Fibroblast of the aortic adventitia (primary cell): ENCODE results near the gene RAC3. TPM values are rescaled to one million over a fixed set of nuclear protein-coding genes. Genes with fewer than 3 reads are reported as not detected.

Experiments
- DNase-seq: peaks from one replicate; pipeline ENCODE4 v3.0.0-alpha.2; 2010; ENCODE audit warnings: low read depth
- H3K4me3 ChIP-seq: 2 replicates; pipeline ENCODE4 v1.5.1; 2011; ENCODE audit warnings: low read depth, mild to moderate bottlenecking, control low read depth, low read length, moderate library complexity
- total RNA-seq: library from RNA; depleted of rRNA; stranded (reverse); fragments of >200 nt; gene quantifications from 2 replicates; pipeline ENCODE4 v1.2.3, GENCODE V29; 2012; ENCODE audit warnings: low replicate concordance
- TF ChIP-seq, protein P1 (sequence below): IDR thresholded peaks from 2 replicates; pipeline ENCODE4 v1.5.1; 2011; ENCODE audit warnings: mild to moderate bottlenecking, low read length, control low read depth, inconsistent platforms; ENCODE audit not compliant: insufficient read depth

RAC3 gene
- total RNA-seq, 1 donor, result 6.2 TPM

DNA sequence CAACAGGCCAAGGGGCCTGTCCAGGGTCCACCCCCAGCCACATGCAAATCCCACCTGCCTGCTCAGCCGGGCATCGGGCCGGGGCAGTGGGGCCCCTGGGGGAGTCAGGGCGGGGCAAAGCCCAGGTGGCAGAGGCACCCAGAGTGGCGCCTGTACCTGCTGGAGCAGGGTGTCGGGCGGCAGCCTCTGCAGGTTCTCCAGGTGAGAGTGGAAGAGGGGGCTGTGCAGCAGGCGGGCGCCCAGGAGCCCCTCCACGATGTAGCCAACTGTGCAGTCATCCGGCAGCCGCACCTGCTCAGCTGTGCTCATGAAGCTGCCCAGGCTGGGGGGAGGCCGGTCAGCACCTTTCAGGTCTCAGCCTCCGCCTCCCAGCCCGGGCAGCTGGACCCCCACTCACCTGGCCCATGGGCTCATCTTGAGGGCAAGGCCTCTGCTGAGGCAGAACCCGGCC lies 18.1 kb downstream of the RAC3 start:
- DNase-seq, result no peak
- TF ChIP-seq, protein P1, sequence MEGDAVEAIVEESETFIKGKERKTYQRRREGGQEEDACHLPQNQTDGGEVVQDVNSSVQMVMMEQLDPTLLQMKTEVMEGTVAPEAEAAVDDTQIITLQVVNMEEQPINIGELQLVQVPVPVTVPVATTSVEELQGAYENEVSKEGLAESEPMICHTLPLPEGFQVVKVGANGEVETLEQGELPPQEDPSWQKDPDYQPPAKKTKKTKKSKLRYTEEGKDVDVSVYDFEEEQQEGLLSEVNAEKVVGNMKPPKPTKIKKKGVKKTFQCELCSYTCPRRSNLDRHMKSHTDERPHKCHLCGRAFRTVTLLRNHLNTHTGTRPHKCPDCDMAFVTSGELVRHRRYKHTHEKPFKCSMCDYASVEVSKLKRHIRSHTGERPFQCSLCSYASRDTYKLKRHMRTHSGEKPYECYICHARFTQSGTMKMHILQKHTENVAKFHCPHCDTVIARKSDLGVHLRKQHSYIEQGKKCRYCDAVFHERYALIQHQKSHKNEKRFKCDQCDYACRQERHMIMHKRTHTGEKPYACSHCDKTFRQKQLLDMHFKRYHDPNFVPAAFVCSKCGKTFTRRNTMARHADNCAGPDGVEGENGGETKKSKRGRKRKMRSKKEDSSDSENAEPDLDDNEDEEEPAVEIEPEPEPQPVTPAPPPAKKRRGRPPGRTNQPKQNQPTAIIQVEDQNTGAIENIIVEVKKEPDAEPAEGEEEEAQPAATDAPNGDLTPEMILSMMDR, result no peak
- H3K4me3 ChIP-seq, result no peak overlapping the region

DNA sequence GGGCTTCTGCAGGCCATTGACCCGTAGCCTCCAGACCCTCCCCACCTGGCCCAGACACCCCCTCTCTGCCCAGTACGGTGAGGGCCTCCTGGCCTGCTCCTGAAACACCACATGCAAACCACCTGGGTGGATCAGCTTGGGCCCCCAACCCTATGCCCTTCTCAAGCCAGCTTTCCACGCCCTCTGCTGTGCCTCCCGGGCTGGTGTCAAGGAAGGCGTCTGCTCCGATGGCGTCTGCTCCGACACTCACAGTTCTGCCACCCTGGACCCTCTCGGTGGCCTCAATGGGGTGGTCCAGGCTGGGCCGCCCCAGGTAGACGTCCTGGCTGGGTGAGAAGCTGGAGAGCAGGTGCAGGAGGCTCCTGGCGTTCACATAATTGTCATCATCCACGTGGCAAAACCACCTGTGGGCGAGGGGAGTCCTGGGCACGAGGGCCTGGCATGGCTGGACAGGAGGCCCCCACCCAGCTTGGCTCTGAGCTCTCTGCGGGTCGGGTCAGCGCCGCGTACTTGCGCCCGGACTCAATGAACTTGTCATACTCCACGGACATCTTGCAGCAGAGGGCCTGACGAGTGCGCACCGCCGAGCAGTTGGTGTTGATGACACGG lies 18.8 kb downstream of the RAC3 start:
- DNase-seq, result no peak
- peak overlapping the region; percentile 80 for H3K4me3 ChIP-seq
- TF ChIP-seq, protein P1, result no peak

- TF ChIP-seq, protein P1, result no peak
- peak overlapping the region; percentile 80 for H3K4me3 ChIP-seq
- peak; percentile 19 for DNase-seq
These were observed 19.5 kb downstream of the RAC3 start for GRCh38 chr17:82050761-82051641.

DNA sequence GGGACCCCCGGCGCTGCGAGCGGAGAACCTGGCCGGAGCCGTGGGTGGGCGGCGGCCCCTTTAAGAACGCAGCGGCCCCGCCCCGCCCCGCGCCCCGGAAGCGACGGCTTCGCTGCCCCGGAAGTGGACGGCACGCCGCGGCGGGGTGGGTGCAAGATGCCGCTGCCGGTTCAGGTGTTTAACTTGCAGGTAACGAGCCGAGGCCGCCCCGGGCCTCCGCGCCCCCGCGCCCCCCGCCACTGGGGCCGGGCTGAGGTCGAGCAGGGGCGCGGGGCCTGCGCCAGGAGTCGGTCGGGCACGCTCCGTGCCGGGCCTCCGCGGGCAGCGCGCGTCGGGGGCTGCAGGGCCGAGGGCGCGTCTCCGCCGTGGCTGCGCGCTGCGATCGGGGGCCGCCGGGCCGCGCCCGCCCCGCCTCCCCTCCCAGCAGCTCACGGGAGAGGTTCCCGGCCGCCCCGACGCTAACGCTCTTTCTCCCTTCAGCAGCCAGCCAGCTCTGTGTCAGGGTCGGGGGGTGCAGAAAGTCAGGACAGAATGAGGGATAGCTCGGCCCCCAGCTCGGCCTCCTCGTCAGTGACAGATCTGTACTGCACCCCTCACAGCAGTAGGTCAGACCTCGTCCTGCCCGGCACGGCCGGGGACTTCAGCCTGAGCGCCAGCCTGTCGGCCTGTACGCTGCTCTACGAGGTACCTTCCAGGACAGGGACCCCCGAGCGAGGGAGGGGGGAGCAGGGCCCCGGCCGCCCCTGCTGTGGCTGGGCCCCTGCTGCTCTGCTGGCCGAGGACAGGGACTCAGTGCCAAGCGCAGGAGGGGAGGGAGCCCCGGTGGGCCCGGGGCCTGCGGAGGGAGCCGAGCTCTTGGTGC lies 20.5 kb downstream of the RAC3 start, which contains the start of the genes GPS1 and RFNG:
Gene GPS1, plus strand, starts transcription at position 123 of the 862 bp plus-strand sequence. Its CDS starts 34 bp downstream, at position 157.
Gene RFNG, minus strand, starts transcription at position 36 of the 862 bp plus-strand sequence. CDS start 45 bp downstream, outside the sequence.
- peak; percentile 34 for DNase-seq
- peak within 1 kb of the TSS; percentile 80 for H3K4me3 ChIP-seq

DNA sequence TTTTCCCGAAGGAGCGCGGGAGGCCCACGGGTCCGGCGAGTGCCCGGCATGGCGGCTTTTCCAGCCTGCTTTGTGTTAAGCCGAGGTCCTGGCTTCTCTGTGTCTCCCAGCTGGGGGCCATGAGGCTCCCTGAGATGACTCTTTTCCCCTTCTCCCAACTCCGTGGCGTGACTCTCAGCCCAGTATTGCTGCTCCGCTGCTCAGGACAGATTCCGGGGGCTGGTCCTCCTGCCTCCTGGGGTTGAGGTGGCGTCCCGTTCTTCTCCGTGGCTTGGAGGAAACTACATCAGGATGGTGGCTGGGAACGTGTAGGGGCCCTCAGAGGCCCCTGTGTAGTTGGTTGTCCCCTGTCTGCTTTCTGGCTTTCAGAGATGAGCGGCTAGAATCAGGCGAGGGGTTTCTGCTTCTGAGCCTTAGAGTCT lies 21.2 kb downstream of the RAC3 start:
- peak overlapping the region; percentile 80 for H3K4me3 ChIP-seq
- TF ChIP-seq, protein P1, result no peak

More for the DNA sequence above, 20.5 kb downstream of the RAC3 start, which contains the start of the genes GPS1 and RFNG:
- TF ChIP-seq, protein P1, result no peak

GRCh38 chr17:82053130-82053529 lies 21.7 kb downstream of the RAC3 start:
- H3K4me3 ChIP-seq, result peak overlapping the region; percentile 80
- TF ChIP-seq, protein P1, result no peak
- DNase-seq, result no peak

More for the DNA sequence above, 21.2 kb downstream of the RAC3 start:
- no peak for DNase-seq
